Stimulated activated CD4-positive, alpha-beta T cell treated with anti-CD3 and anti-CD28 coated beads, TNF-alpha, amount 100 ng/mL, for 1 hour (primary cell): ENCODE data around the gene MALRD1.
"Not testable (repeated sequence)": the region's sequence is repeated elsewhere in the genome, so short reads cannot be mapped to it uniquely, and the experiment has no call there.

ENCODE experiments used
- DNase-seq, 3 donors: peaks; one replicate each; pipeline ENCODE4 v3.0.0-alpha.2; 2020; ENCODE audit warnings: low read depth in 3 of 3, low spot score in 1 of 3

MALRD1 gene

DNA sequence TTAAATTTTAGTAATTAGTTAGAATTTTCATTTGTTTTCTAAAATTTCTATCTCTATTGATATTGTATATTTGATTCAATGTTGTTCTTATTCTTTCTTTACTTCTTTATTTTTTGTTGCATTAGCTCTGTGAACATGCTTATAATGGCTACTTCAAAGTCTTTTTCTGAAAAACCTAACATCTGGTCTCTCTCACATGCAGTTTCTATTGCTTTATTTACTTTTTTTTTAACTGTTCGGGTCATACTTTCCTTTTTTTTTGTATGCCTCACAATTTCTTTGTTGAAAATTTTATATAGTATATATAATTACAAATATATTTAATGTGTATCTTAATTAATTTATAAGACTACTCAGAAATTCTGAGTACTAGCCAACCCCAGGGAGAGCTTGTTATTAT is 715.5 kb downstream of the MALRD1 start:
- no peak for DNase-seq

DNA sequence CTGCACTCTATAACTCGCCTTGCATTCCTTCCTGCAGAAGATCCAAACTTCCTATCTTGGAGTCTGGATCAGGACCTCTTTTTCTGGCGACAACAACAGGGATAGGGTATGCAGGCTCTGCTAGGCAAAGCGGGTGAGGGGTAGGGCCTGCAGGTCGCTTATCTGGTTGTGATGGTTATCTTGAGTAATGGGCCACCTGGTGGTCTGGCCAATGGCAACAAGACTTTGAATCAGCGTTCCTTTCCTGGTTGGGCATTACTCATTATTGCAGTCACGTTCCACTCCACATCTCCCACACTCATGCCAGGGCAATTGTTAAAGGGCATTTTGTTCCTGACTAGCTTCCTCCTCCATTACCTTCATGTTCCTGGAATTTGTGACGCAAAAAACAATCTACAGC is 719.3 kb downstream of the MALRD1 start:
- DNase-seq = no peak

DNA sequence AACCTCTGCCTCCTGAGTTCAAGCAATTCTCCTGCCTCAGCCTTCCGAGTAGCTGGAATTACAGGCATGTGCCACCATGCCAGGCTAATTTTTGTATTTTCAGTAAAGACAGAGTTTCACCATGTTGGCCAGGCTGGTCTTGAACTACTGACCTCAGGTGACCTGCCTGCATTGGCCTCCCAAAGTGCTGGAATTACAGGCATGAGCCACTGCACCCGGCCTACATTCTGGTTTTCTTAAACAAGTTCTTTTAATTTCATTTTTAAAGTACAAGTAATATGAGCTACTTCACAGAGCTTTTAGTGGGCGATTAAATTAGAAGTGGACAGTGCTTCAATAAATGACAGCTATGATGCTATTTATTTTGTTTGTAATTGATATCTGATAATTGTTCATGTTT is 721.2 kb downstream of the MALRD1 start:
- not testable (repeated sequence) for DNase-seq

DNA sequence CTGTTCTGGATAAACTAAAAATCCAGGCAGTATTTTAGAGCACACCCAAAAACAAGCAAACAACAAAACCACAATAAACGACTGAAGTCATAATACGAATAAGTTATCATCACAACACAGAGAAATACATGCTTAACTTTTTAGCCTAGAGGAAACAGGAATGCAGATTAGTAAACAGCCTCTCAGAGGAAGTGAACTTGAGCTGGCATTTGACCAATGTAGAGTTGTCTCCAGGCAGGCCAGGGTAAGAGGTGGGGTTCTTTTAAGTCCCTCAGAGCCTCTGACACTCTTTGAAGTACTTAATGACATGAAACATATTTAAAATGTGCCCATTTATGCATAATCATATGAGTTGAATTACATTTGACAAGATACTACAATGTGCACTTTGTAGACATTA is 724.4 kb downstream of the MALRD1 start:
- no peak for DNase-seq

DNA sequence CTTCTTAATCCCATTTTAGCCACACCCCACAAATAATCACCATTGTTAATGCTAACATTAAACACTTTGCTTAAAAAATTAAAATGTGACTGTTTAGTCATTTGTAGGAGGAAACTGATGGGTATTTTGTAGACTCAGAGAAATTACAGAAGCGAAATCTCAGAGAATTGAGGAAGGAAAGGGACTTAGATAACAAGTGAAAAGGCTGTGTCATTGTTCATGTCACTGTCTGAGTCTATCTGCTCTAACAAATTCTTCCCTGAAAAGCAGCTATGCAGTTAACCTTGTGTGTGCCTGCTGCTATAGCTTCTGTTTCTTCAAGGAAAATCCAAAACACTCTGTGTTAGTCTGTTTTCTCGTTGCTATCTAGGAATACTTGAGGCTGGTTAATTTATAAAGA is 726.7 kb downstream of the MALRD1 start:
- DNase-seq = no peak

DNA sequence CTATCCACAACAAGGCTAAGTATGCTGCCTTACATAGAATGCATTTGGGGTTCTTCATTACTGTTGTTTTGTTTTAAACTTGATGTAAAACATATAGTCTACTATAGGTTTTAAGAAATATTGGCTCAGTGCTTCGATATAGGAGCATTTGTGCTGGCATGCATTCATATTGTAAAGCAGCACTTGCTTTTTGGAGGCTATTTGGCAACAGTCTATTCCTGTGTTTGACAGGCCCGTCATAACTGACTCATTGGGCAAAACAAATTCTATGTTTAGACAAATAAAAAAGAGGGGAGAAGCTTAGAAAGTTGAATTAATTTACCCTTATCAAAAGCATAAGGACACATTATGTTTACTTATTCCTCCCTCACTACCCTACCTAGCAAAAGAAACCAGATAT is 729.2 kb downstream of the MALRD1 start:
- no peak for DNase-seq

DNA sequence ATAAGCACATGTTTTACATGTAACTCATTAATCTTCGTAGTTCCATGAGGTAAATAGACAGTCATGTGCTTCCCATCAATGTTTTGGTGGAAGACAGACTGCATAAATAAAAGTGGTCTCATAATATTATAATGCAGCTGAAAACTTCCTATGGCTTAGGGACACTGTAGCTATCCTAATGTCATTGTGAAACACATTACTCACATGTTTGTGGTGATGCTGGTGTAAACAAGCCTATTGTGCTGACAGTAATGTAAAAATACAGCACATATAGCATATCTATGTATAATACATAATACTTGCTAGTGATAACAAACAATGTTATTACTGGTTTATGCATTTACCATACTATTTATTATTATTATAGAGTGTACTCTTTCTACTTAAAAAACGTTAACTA is 730.4 kb downstream of the MALRD1 start:
- no peak for DNase-seq

DNA sequence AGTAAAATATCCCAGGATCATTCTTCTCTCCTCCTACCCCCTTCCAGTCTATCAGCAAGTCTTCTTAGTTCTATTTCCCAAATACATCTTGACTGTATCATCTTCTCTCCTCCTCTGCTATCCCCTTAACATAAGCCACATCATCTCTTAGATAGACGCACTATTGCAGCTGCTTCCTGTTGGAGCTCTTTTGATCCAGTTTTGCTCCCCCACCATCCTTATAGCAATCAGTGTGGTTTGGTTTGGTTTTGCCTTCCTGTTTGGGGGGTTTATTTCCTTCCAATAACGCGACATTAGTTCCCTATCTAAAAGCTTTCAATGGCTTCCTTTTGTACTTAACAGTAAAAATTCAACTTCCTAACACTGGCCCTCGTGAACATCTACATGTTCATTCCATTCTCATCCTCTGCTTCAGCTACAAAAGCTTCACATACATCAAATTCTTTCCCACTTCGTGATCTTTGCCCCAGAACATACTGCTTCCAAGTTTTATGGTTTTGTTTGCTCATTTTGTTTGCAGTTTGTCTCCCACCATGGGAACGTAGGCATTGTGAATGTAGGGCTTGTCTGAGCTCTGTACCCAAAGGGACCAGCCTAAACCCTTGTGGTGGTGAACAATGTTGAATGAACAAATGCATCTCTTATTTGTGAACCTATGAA is 734.0 kb downstream of the MALRD1 start:
- no peak for DNase-seq

DNA sequence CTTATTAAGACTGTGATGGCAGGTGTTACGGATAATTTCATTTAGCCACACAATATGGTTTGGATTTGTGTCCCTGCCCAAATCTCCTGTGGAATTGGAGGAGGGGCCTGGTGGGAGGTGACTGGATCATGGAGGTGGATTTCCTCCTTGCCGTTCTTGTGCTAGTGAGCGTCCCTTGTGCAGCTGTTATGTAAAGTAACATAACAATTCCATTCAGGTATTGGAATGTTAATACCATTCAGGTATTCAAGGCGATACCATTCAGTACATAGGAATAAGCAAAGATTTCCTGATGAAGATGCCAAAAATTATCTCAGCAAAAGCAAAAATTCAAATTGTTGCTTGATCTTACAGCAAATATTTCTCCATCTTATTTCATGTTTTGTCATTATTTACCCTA is 735.1 kb downstream of the MALRD1 start:
- no peak for DNase-seq
